H1 (cell line): ENCODE results near the gene DBH. TPM values are rescaled to one million over a fixed set of nuclear protein-coding genes. Genes with fewer than 3 reads are reported as not detected.

ENCODE experiments used
- CTCF ChIA-PET: fragments of 300-600 bp; sonication (Branson Sonifier 250); formaldehyde crosslinking; loops from one replicate; lab custom pipeline; 2021; ENCODE audit not compliant: partially characterized antibody; lab: Charles Lee
- POLR2A ChIA-PET: fragments of 300-600 bp; sonication (Branson Sonifier 250); formaldehyde crosslinking; loops from one replicate; lab custom pipeline; 2021; ENCODE audit warnings: inconsistent platforms; ENCODE audit not compliant: partially characterized antibody; lab: Charles Lee
- DNase-seq, 2 experiments: peaks; one replicate each; pipeline versions ENCODE4 v3.0.0 to v3.0.0-alpha.2; 2010 to 2022; ENCODE audit warnings: low spot score in 2 of 2, low read depth in 1 of 2, mixed read lengths in 1 of 2
- FAIRE-seq: peaks from 2 replicates; lab custom pipeline; 2011; peaks lifted over from hg19 to GRCh38; lab: Jason Lieb, UNC
- H2AFZ ChIP-seq: 2 replicates; pipeline ENCODE4 v1.8.1; 2012; ENCODE audit warnings: low read length, inconsistent platforms
- H2AK5ac ChIP-seq: 2 replicates; pipeline ENCODE4 v1.6.1; 2013; ENCODE audit warnings: low read depth, low read length
- H2BK120ac ChIP-seq: replicated peaks from 2 replicates; pipeline ENCODE3; 2013; ENCODE audit warnings: low read depth, low read length, inconsistent platforms
- H2BK12ac ChIP-seq: 2 replicates; pipeline ENCODE4 v1.6.1; 2013; ENCODE audit warnings: low read depth, low read length
- H2BK15ac ChIP-seq: 2 replicates; pipeline ENCODE4 v1.6.1; 2013; ENCODE audit warnings: low read length
- H2BK20ac ChIP-seq: 2 replicates; pipeline ENCODE4 v1.6.1; 2013; ENCODE audit warnings: low read length
- H2BK5ac ChIP-seq: 2 replicates; pipeline ENCODE4 v1.6.1; 2013; ENCODE audit warnings: low read depth, low read length
- H3K14ac ChIP-seq: 2 replicates; pipeline ENCODE4 v1.6.1; 2013; ENCODE audit warnings: inconsistent platforms; ENCODE audit not compliant: insufficient read length
- H3K18ac ChIP-seq: 2 replicates; pipeline ENCODE4 v1.6.1; 2013; ENCODE audit warnings: low read length; ENCODE audit errors: extremely low read depth
- H3K23ac ChIP-seq: 2 replicates; pipeline ENCODE4 v1.6.1; 2013; ENCODE audit warnings: inconsistent platforms; ENCODE audit not compliant: insufficient read length
- H3K23me2 ChIP-seq: 2 replicates; pipeline ENCODE4 v1.6.1; 2013; ENCODE audit warnings: low read depth, low read length
- H3K27ac ChIP-seq: 2 replicates; pipeline ENCODE4 v1.6.1; 2011; ENCODE audit warnings: low read depth, low read length, inconsistent platforms
- H3K27me3 ChIP-seq, 4 experiments: replicated peaks in 1 of 4; 1 replicate in 1 of 4; 2 replicates in 3 of 4; pipeline versions ENCODE4 v1.6.1 to v1.8.1; 2011 to 2013; ENCODE audit warnings: low read length in 3 of 4, mild to moderate bottlenecking in 3 of 4, inconsistent platforms in 2 of 4, mixed read lengths in 2 of 4, moderate library complexity in 1 of 4; ENCODE audit not compliant: control insufficient read depth in 3 of 4, insufficient read depth in 3 of 4; ENCODE audit errors: extremely low read depth in 1 of 4
- H3K36me3 ChIP-seq, 4 experiments: 2 replicates each; pipeline versions ENCODE4 v1.6.1 to v1.8.1; 2011 to 2013; ENCODE audit warnings: mild to moderate bottlenecking in 4 of 4, low read length in 3 of 4, moderate library complexity in 2 of 4, control low read depth in 1 of 4, inconsistent platforms in 1 of 4; ENCODE audit not compliant: insufficient read depth in 4 of 4, control insufficient read depth in 2 of 4
- H3K4ac ChIP-seq: replicated peaks from 2 replicates; pipeline ENCODE3; 2013; ENCODE audit warnings: low read length, low read depth, mixed read lengths, inconsistent platforms; ENCODE audit not compliant: insufficient read length
- H3K4me1 ChIP-seq, 4 experiments: replicated peaks in 1 of 4; 1 replicate in 1 of 4; 2 replicates in 3 of 4; pipeline versions ENCODE4 v1.6.1 to v1.8.1; 2011 to 2013; ENCODE audit warnings: low read length in 3 of 4, inconsistent platforms in 2 of 4, mixed read lengths in 1 of 4; ENCODE audit not compliant: insufficient read depth in 4 of 4, control insufficient read depth in 3 of 4
- H3K4me2 ChIP-seq, 2 experiments: 2 replicates each; pipeline versions ENCODE4 v1.6.1 to v1.8.1; 2011 to 2013; ENCODE audit warnings: low read depth in 2 of 2, low read length in 2 of 2, control low read depth in 1 of 2, inconsistent platforms in 1 of 2, mild to moderate bottlenecking in 1 of 2; ENCODE audit not compliant: insufficient read depth in 1 of 2
- H3K4me3 ChIP-seq, 4 experiments: fragments of 200-600, 300-600 bp in 1 of 4; sonication (generic), shearing (Covaris generic), sonication (Bioruptor Twin) in 1 of 4; 2 replicates each; pipeline versions ENCODE4 v1.5.1 to v1.8.1; 2011 to 2016; ENCODE audit warnings: low read length in 4 of 4, low read depth in 3 of 4, control low read depth in 2 of 4, inconsistent platforms in 2 of 4, mild to moderate bottlenecking in 2 of 4, mixed read lengths in 1 of 4, moderate library complexity in 1 of 4; ENCODE audit not compliant: insufficient read depth in 2 of 4; ENCODE audit errors: extremely low read depth in 1 of 4
- H3K56ac ChIP-seq: replicated peaks from 2 replicates; pipeline ENCODE3; 2013; ENCODE audit warnings: low read depth, mild to moderate bottlenecking, mixed read lengths, low read length, inconsistent platforms; ENCODE audit not compliant: insufficient read length
- H3K79me1 ChIP-seq: 2 replicates; pipeline ENCODE4 v1.6.1; 2013; ENCODE audit warnings: low read depth, low read length, control low read depth
- H3K79me2 ChIP-seq, 2 experiments: 2 replicates each; pipeline versions ENCODE4 v1.6.1 to v1.8.1; 2012 to 2013; ENCODE audit warnings: low read length in 2 of 2, mild to moderate bottlenecking in 2 of 2, inconsistent platforms in 1 of 2; ENCODE audit not compliant: insufficient read depth in 2 of 2, control insufficient read depth in 1 of 2
- H3K9ac ChIP-seq, 4 experiments: replicated peaks in 1 of 4; 1 replicate in 1 of 4; 2 replicates in 3 of 4; pipeline versions ENCODE4 v1.6.1 to v1.8.1; 2011 to 2013; ENCODE audit warnings: low read depth in 3 of 4, low read length in 3 of 4, control low read depth in 2 of 4, mild to moderate bottlenecking in 2 of 4, moderate library complexity in 2 of 4, inconsistent platforms in 1 of 4; ENCODE audit errors: extremely low read depth in 1 of 4
- H3K9me3 ChIP-seq, 2 experiments: 2 replicates each; pipeline versions ENCODE4 v1.6.1 to v1.8.1; 2012 to 2013; ENCODE audit warnings: mild to moderate bottlenecking in 2 of 2, moderate library complexity in 2 of 2, control low read depth in 1 of 2, inconsistent platforms in 1 of 2, low read depth in 1 of 2, low read length in 1 of 2, mixed read lengths in 1 of 2; ENCODE audit not compliant: insufficient read depth in 2 of 2
- H4K20me1 ChIP-seq, 2 experiments: replicated peaks in 1 of 2; 2 replicates each; pipeline versions ENCODE3 to v1.8.1; 2011 to 2013; ENCODE audit warnings: inconsistent platforms in 2 of 2, low read length in 2 of 2, mild to moderate bottlenecking in 1 of 2; ENCODE audit not compliant: insufficient read depth in 2 of 2, control insufficient read depth in 1 of 2
- H4K5ac ChIP-seq: 2 replicates; pipeline ENCODE4 v1.6.1; 2013; ENCODE audit warnings: low read length, low read depth, mixed read lengths, inconsistent platforms; ENCODE audit not compliant: insufficient read length
- H4K8ac ChIP-seq: 2 replicates; pipeline ENCODE4 v1.8.0; 2013; ENCODE audit warnings: mild to moderate bottlenecking, moderate library complexity, low read length, inconsistent platforms; ENCODE audit not compliant: insufficient read depth; ENCODE audit errors: extremely low read depth
- H4K91ac ChIP-seq: replicated peaks from 2 replicates; pipeline ENCODE3; 2013; ENCODE audit warnings: low read length, mixed read lengths, inconsistent platforms; ENCODE audit not compliant: insufficient read length
- CBX8 ChIP-seq: fragments of 300-800, 300-1000 bp; sonication (generic); IDR thresholded peaks from 2 replicates; pipeline ENCODE4 v1.7.1; 2016; ENCODE audit warnings: low read depth, low read length, borderline replicate concordance
- CREB1 ChIP-seq: IDR thresholded peaks from 2 replicates; pipeline ENCODE4 v1.6.1; 2012; ENCODE audit warnings: inconsistent platforms
- EP300 ChIP-seq, 2 experiments: IDR thresholded peaks; 1 replicate in 1 of 2; 2 replicates in 1 of 2; pipeline ENCODE4 v1.6.1; 2011 to 2012; ENCODE audit warnings: low read depth in 2 of 2, low read length in 2 of 2, mild to moderate bottlenecking in 2 of 2, borderline replicate concordance in 1 of 2, inconsistent platforms in 1 of 2, moderate library complexity in 1 of 2
- NRF1 ChIP-seq: IDR thresholded peaks from 2 replicates; pipeline ENCODE4 v1.6.1; 2011; ENCODE audit warnings: mild to moderate bottlenecking, low read depth, low read length, improper control_type of control experiment
- POLR2A ChIP-seq, 2 experiments: IDR thresholded peaks; 1 replicate in 1 of 2; 2 replicates in 1 of 2; pipeline ENCODE4 v1.6.1; 2011; ENCODE audit warnings: low read depth in 2 of 2, low read length in 2 of 2, mild to moderate bottlenecking in 2 of 2; ENCODE audit errors: control extremely low read depth in 1 of 2
- RNF2 ChIP-seq: fragments of 200-900, 300-1000 bp; sonication (generic); IDR thresholded peaks from 2 replicates; pipeline ENCODE4 v1.7.1; 2016; ENCODE audit warnings: borderline replicate concordance, low read depth, mild to moderate bottlenecking, antibody characterized with exemption, low read length; ENCODE audit not compliant: poor library complexity, severe bottlenecking; ENCODE audit errors: missing control alignments
- SIN3A ChIP-seq, 2 experiments: IDR thresholded peaks in 1 of 2; conservative IDR thresholded peaks in 1 of 2; 2 replicates each; pipeline ENCODE4 v1.6.1; 2011 to 2012; ENCODE audit warnings: low read length in 2 of 2, improper control_type of control experiment in 1 of 2, low read depth in 1 of 2, mild to moderate bottlenecking in 1 of 2
- SRF ChIP-seq: IDR thresholded peaks from 2 replicates; pipeline ENCODE4 v1.6.1; 2011; ENCODE audit warnings: mild to moderate bottlenecking, low read depth, low read length, moderate library complexity
- SUZ12 ChIP-seq: fragments of 200-600 bp; sonication (generic); IDR thresholded peaks from 2 replicates; pipeline ENCODE4 v1.6.1; 2012; ENCODE audit warnings: mild to moderate bottlenecking, inconsistent platforms, low read length, moderate library complexity, mixed read lengths
- TEAD4 ChIP-seq: IDR thresholded peaks from 2 replicates; pipeline ENCODE4 v1.6.1; 2012; ENCODE audit warnings: low read depth, low read length, inconsistent platforms, mixed read lengths
- WGBS, 2 experiments: shearing (Covaris generic) in 1 of 2; methylation state at CpG; one replicate each; pipeline versions ENCODE4 v1.1.6 to v1.1.7; 2013 to 2015; ENCODE audit warnings: low lambda C conversion rate in 2 of 2, mixed read lengths in 2 of 2, inconsistent platforms in 1 of 2, low coverage in 1 of 2, missing lambda C conversion rate in 1 of 2; ENCODE audit not compliant: insufficient replicate concordance in 2 of 2, insufficient coverage in 1 of 2, insufficient read length in 1 of 2; ENCODE audit errors: extremely low coverage in 1 of 2, missing lambda C conversion rate in 1 of 2; 5-methylcytosine and 5-hydroxymethylcytosine counted together
- polyA plus RNA-seq, 7 experiments: library from polyadenylated mRNA; depleted of rRNA in 3 of 7; stranded (reverse) in 5 of 7; unstranded in 2 of 7; fragments of >200 nt in 5 of 7; fragments of 200-250 nt in 2 of 7; gene quantifications; 1 replicate in 5 of 7; 2 replicates in 1 of 7; 4 replicates in 1 of 7; pipeline versions ENCODE4 v1.2.1 to v1.2.3, GENCODE V29; 2011 to 2013; ENCODE audit warnings: missing spikeins in 2 of 7, mixed read lengths in 2 of 7
- total RNA-seq: library from RNA; stranded (reverse); fragmentation: NEBNext Ultra II Directional; extraction: Animal tissue kit (Norgen Biotek cat#: 25700); gene quantifications from 2 replicates; pipeline ENCODE4 v1.2.1, GENCODE V29; 2021

DBH gene
- total and polyA plus RNA-seq, 2 of the 8 experiments (the other 6 are each of a cell fraction or from before 2014, with no cell fraction given) = 0.18 TPM; not detected in 1

DNA sequence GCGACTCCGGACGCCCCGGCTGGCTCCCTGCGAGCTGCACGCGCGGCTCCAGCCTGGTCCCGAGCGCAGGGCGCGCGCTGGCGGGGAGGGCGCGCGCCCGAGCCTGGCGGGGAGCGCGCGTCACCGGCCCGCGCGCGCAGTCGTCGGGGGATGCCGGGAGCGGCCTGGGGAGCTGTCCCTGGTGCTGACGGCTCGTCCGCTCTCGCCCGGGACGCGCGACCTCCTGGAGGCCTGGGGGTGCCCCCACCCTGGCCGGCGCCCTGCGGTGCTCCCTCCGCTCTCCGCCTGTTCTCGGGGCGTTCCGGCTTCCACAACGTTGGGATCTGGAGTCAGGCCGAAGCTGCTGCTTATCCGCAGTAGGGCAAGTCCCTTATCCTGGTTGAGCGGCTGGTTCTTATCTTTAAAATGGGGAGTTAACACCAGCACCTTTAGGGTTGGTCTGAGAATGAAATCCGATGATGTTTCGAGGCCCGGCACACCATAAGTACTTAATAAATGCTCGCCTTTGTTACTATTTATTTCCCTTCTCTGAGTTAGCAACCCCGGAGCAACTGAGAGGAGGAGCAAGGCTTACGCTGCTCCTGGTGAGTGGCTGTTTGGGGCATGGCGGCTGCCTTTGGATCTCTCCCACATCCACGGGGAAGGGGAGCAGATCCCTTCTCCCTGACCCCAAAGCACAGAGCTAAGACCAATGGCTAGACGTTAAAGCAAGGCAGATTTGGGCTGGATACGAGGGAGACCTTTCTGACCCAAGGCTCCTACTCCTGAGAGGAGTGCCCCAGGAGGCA is 26.7 kb upstream of the DBH start, which contains the start of gene FAM163B:
Gene FAM163B (minus strand): TSS at position 79 of the 788 bp plus-strand sequence. CDS start 29,166 bp downstream, outside the sequence.
- Histone ChIP-seq H3K4ac (no peak within 1 kb of the TSS), H3K4me2 (peak within 1 kb of the TSS; percentile 53 to 79), H3K4me3 (peak within 1 kb of the TSS; percentile 20 to 56 (median 22); a peak in 5 of 8 replicates), H4K5ac (no peak within 1 kb of the TSS), H3K23me2 (peaks cover 4% of the 10 kb centered on the region; the same call in 1 of the 2 replicates), H2AK5ac (no peak within 1 kb of the TSS), H2BK5ac (no peak within 1 kb of the TSS), H4K20me1 (no peaks in the 10 kb centered on the region), H3K36me3 (no peaks in the 10 kb centered on the region), H2BK12ac (no peak within 1 kb of the TSS), H3K4me1 (peaks cover 0 to 7% (median 1%) of the 10 kb centered on the region in 4 experiments; a peak in 3 of 7 replicates), H2AFZ (no peak within 1 kb of the TSS; the same call in 1 of the 2 replicates), H3K23ac (no peak within 1 kb of the TSS), H2BK20ac (no peak within 1 kb of the TSS), H3K79me2 (no peaks in the 10 kb centered on the region), H2BK15ac (no peak within 1 kb of the TSS), H4K8ac (peak within 1 kb of the TSS; percentile 76; the same call in 1 of the 2 replicates), H2BK120ac (no peak within 1 kb of the TSS), H3K18ac (no peak within 1 kb of the TSS; the same call in 1 of the 2 replicates), H3K9me3 (no peaks in the 10 kb centered on the region), H4K91ac (no peak within 1 kb of the TSS), H3K14ac (no peak within 1 kb of the TSS), H3K27ac (no peak within 1 kb of the TSS), H3K9ac (no peak within 1 kb of the TSS; a peak in 1 of 7 replicates), H3K27me3 (peaks cover 5 to 23% (median 16%) of the 10 kb centered on the region in 4 experiments), H3K79me1 (no peaks in the 10 kb centered on the region), H3K56ac (no peak within 1 kb of the TSS)
- FAIRE-seq (no peak), DNase-seq (peak in 1 of 2 experiments; percentile 93)
- WGBS, 2 experiments = 13% methylated on average over 55 of the region's 61 CpGs; no CpG with 5 or more reads in 1 of the 2 experiments
- ChIA-PET POLR2A (interaction anchor here (1.3 kb wide), 1 partner anchor 260 kb away, joined by 3 read pairs; no protein-coding TSS in a partner anchor), CTCF (interaction anchor here (1.5 to 1.7 kb wide), 2 partner anchors 16 to 80 kb away, joined by 3 to 4 read pairs; no protein-coding TSS in a partner anchor)
- TF ChIP-seq CBX8 = no peak
- TF ChIP-seq SRF = no peak
- no peak for TF ChIP-seq EP300 (IDR thresholded peaks at IDR 0.05; ENCODE audit: borderline replicate concordance in 1 of 2, low read depth in 2 of 2, low read length in 2 of 2)
- TF ChIP-seq TEAD4 = 0 out of 2 replicates have a peak, but pooled peaks have one; percentile 46
- TF ChIP-seq NRF1 = no peak
- TF ChIP-seq SIN3A (conservative IDR thresholded peaks at IDR 0.05 in 1 of 2, IDR thresholded peaks at IDR 0.05 in 1 of 2; ENCODE audit: low read depth in 1 of 2, low read length in 2 of 2) = peak in 1 of 2 experiments; percentile 88; a peak in 2 of 4 replicates
- peak; percentile 45; the same call in 1 of the 2 replicates for TF ChIP-seq CREB1
- 0 out of 2 replicates have a peak, but pooled peaks have one; percentile 11 for TF ChIP-seq SUZ12
- TF ChIP-seq RNF2 = no peak
- TF ChIP-seq POLR2A (IDR thresholded peaks at IDR 0.05; ENCODE audit: control extremely low read depth in 1 of 2, low read depth in 2 of 2, low read length in 2 of 2) = peak in 1 of 2 experiments; percentile 26; a peak in 1 of 3 replicates
